Loucy (cell line): ENCODE results near the gene PNMA1.

ENCODE experiments used
- H2AFZ ChIP-seq: fragments of 200-600 bp; sonication (generic); 2 replicates; pipeline ENCODE4 v1.6.0; 2016; ENCODE audit warnings: antibody characterized with exemption, mild to moderate bottlenecking, low read length, moderate library complexity
- H3F3A ChIP-seq: fragments of 200-600 bp; 2 replicates; pipeline ENCODE4 v1.6.0; 2016; ENCODE audit warnings: antibody characterized with exemption, low read depth, mild to moderate bottlenecking
- H3K27me3 ChIP-seq: fragments of 200-600 bp; sonication (generic); 2 replicates; pipeline ENCODE4 v1.6.1; 2014; ENCODE audit warnings: low read length, mild to moderate bottlenecking; ENCODE audit not compliant: insufficient read depth, poor library complexity, severe bottlenecking
- H3K36me3 ChIP-seq: fragments of 200-600 bp; sonication (generic); 2 replicates; pipeline ENCODE4 v1.6.1; 2016; ENCODE audit warnings: low read length; ENCODE audit not compliant: insufficient read depth
- H3K4me1 ChIP-seq: fragments of 200-600 bp; sonication (generic); 2 replicates; pipeline ENCODE4 v1.5.1; 2014; ENCODE audit warnings: low read length, mild to moderate bottlenecking; ENCODE audit not compliant: insufficient read depth, poor library complexity, severe bottlenecking
- H3K4me2 ChIP-seq: fragments of 200-600 bp; sonication (generic); 2 replicates; pipeline ENCODE4 v1.6.0; 2014; ENCODE audit warnings: antibody characterized with exemption, low read length, low read depth, mild to moderate bottlenecking; ENCODE audit not compliant: poor library complexity, severe bottlenecking
- H3K4me3 ChIP-seq: fragments of 200-600 bp; sonication (generic); 2 replicates; pipeline ENCODE4 v1.5.1; 2014; ENCODE audit warnings: low read length, mild to moderate bottlenecking, mixed read lengths; ENCODE audit not compliant: poor library complexity, severe bottlenecking
- H3K79me2 ChIP-seq: fragments of 200-600 bp; sonication (generic); 2 replicates; pipeline ENCODE4 v1.6.1; 2014; ENCODE audit warnings: low read length; ENCODE audit not compliant: insufficient read depth
- H3K9ac ChIP-seq: fragments of 200-600 bp; sonication (generic); 2 replicates; pipeline ENCODE4 v1.6.0; 2014; ENCODE audit warnings: mild to moderate bottlenecking, low read depth, low read length, moderate library complexity; ENCODE audit not compliant: poor library complexity, severe bottlenecking
- H3K9me2 ChIP-seq: fragments of 200-600 bp; sonication (generic); replicated peaks from 2 replicates; pipeline ENCODE4 v1.6.1; 2016; ENCODE audit warnings: low read depth, low read length, mixed read lengths
- H3K9me3 ChIP-seq: fragments of 200-600 bp; sonication (generic); 2 replicates; pipeline ENCODE4 v1.6.1; 2014; ENCODE audit warnings: mild to moderate bottlenecking, antibody characterized with exemption, low read length, low read depth; ENCODE audit not compliant: insufficient read depth
- H4K20me1 ChIP-seq: fragments of 200-600 bp; sonication (generic); 2 replicates; pipeline ENCODE4 v1.6.0; 2014; ENCODE audit warnings: antibody characterized with exemption, low read length, mild to moderate bottlenecking; ENCODE audit not compliant: insufficient read depth, poor library complexity, severe bottlenecking
- CTCF ChIP-seq: fragments of 200-600 bp; sonication (generic); conservative IDR thresholded peaks from 2 replicates; pipeline ENCODE4 v1.5.1; 2014; ENCODE audit warnings: mild to moderate bottlenecking, antibody characterized with exemption, low read length
- EZH2phosphoT487 ChIP-seq: fragments of 200-600 bp; IDR thresholded peaks from 2 replicates; pipeline ENCODE4 v1.6.1; 2018; ENCODE audit warnings: antibody characterized with exemption, mild to moderate bottlenecking, moderate library complexity, borderline replicate concordance

The PNMA1 gene, protein sequence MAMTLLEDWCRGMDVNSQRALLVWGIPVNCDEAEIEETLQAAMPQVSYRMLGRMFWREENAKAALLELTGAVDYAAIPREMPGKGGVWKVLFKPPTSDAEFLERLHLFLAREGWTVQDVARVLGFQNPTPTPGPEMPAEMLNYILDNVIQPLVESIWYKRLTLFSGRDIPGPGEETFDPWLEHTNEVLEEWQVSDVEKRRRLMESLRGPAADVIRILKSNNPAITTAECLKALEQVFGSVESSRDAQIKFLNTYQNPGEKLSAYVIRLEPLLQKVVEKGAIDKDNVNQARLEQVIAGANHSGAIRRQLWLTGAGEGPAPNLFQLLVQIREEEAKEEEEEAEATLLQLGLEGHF

DNA sequence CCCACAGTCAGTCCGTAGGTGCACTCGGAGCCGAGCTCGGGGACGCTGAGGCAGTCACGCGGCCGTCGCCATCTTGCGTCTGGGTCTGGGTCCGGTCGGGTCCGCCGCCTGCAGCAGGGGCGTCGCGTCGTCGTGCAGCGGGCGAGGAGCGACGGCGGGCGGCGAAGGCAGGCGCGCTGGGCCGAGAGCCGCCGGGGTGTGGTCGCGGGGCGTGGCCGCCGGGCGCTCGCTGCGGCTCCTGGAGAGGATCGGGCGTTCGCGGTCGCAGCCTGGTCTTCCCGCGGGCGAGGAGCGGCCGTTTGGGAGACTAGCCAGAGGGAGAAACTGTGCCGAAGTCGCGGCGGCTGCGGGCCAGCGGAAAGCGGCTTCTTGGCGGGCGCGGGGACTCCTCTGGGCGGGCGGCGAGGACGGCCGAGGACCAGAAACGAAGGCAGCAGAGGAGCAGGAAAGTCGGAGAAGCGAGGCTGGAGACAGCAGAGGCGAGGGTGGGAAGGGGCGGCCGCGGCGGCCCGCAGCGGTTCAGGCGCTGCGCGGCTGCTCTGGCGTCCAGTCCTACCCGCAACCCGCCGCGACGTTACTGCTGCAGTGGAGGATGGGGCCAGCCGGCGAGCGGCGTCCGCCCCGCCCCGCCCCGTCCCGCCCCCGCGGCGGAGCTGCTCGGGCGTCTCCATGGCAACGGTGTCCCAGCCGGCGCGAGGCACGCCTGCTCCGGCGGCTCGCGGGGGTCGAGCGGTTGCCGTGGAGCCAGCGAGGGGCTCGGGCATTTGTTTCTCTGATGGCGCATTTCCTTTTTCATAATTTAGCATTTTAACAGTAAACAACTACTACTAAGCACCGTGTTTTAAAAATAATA is at the start of gene PNMA1:
TSS of gene PNMA1 (minus strand) at position 582 of the 853 bp plus-strand sequence. CDS start 745 bp downstream, outside the sequence.
- H4K20me1 ChIP-seq: peaks cover 19% of the 10 kb centered on the region

DNA sequence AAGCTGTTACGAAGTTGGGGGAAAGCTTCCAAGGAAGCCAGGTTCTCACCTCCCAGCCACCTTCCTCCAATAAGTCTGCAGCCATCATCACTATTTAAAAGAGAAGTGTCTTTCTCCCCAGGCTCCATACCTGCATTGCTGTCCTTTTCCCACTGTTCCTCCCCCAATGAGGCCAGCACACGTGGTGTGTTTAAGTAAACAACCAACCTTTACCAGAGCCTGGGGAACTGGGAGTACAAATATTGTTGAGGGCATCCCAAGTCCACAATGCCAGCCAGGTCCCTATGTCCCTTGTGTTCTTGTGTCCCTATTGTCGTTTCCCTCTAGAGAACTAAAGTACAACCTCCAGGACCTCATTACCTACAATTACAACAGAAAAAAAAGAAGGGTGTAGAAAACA is 49.2 kb upstream of the PNMA1 start:
- H3K9ac ChIP-seq: no peak overlapping the region
- no peak overlapping the region for H3K4me2 ChIP-seq
- H3K4me1 ChIP-seq: peaks cover 30% of the 10 kb centered on the region

More for the DNA sequence above, at the start of gene PNMA1:
- peak within 1 kb of the TSS; percentile 60 for H2AFZ ChIP-seq
- no peaks in the 10 kb centered on the region for H3K9me3 ChIP-seq
- TF ChIP-seq CTCF (no peak), EZH2phosphoT487 (no peak)
- no peaks in the 10 kb centered on the region for H3K27me3 ChIP-seq
- H3K9me2 ChIP-seq: no peaks in the 10 kb centered on the region
- H3K4me2 ChIP-seq: peak within 1 kb of the TSS; percentile 88
- H3K4me3 ChIP-seq: peak within 1 kb of the TSS; percentile 88
- peak within 1 kb of the TSS; percentile 85 for H3K9ac ChIP-seq
- peaks cover 32% of the 10 kb centered on the region; the same call in 1 of the 2 replicates for H3K36me3 ChIP-seq
- H3K4me1 ChIP-seq: peaks cover 18% of the 10 kb centered on the region
- H3F3A ChIP-seq: peaks cover 8% of the 10 kb centered on the region; the same call in 1 of the 2 replicates
- H3K79me2 ChIP-seq: peaks cover 43% of the 10 kb centered on the region

GRCh38 chr14:73762375-73762822 is 48.2 kb upstream of the PNMA1 start:
- Histone ChIP-seq H4K20me1 (peaks cover 27% of the 10 kb centered on the region), H3K9ac (peak overlapping the region; percentile 45), H3K9me3 (no peaks in the 10 kb centered on the region), H3K27me3 (no peaks in the 10 kb centered on the region), H3K36me3 (no peaks in the 10 kb centered on the region), H3K4me2 (peak overlapping the region; percentile 78), H3K79me2 (peaks cover 98% of the 10 kb centered on the region), H3F3A (no peaks in the 10 kb centered on the region), H3K4me3 (no peak overlapping the region), H3K4me1 (peaks cover 38% of the 10 kb centered on the region), H3K9me2 (no peaks in the 10 kb centered on the region), H2AFZ (no peak overlapping the region)
- TF ChIP-seq CTCF: no peak
- TF ChIP-seq EZH2phosphoT487: no peak

More for the DNA sequence above, 49.2 kb upstream of the PNMA1 start:
- H3K27me3 ChIP-seq: no peaks in the 10 kb centered on the region
- H4K20me1 ChIP-seq: peaks cover 22% of the 10 kb centered on the region
- no peak overlapping the region for H2AFZ ChIP-seq
- no peaks in the 10 kb centered on the region for H3K36me3 ChIP-seq
- H3K9me2 ChIP-seq: no peaks in the 10 kb centered on the region
- H3K79me2 ChIP-seq: peaks cover 98% of the 10 kb centered on the region
- TF ChIP-seq EZH2phosphoT487: no peak
- no peak for TF ChIP-seq CTCF
- no peak overlapping the region for H3K4me3 ChIP-seq
- H3F3A ChIP-seq: no peaks in the 10 kb centered on the region
- no peaks in the 10 kb centered on the region for H3K9me3 ChIP-seq
